ENCODE results near the gene IGSF23.

The IGSF23 gene

DNA sequence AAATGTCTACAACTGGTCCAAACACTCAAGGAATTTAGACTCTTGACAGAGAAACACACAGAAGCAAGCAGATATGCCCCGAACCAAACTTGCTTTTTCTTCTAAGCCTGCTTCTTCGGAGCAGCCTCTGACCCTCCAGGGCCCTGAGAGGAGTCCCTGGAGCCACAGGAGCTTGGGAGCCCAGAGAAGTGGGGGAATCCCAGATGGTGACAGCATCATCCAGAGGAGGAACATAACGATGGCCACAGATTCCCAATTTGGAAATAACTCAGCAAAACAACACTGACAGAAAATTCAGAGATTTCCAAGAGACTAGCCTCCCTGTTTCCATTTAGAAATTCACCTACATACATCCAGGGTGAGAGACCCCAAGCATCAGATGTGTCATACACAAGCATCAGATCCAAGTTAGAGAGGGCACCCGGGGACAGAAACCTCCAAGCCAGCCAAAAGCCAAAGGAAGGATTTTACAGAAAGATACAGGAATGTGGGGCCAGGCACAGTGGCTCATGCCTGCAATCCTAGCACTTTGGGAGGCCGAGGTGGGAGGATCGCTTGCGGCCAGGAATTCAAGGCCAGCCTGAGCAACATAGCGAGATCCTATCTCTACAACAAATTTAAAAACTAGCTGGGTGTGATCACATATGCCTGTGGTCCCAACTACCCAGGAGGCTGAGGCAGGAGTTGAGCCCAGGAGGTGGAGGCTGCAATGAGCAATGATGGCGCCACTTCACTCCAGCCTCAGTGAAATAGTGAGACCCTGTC lies 28.3 kb downstream of the IGSF23 start:
- DNase-seq (ENCODE audit: low read depth): no peak

DNA sequence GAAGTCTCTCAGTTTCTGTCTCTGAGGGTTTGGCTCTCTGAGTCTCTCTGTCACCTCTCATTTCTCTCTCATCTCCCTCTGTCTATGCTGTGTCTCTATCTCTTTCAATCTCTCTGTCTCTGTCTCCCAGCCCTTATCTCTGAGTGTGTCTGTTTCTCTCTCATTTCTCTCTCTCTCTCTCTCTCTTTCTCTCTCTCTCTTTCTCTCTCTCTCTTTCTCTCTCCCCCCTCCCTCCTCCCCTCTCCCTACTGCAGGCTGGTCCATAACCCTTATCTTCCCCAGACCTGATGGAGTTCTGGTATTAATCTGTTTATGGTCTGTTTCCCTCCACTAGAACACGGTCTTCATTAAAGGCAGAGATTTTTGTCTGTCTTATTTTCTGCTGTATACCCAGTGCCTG lies 29.0 kb downstream of the IGSF23 start:
- no peak for DNase-seq (ENCODE audit: low read depth)

DNA sequence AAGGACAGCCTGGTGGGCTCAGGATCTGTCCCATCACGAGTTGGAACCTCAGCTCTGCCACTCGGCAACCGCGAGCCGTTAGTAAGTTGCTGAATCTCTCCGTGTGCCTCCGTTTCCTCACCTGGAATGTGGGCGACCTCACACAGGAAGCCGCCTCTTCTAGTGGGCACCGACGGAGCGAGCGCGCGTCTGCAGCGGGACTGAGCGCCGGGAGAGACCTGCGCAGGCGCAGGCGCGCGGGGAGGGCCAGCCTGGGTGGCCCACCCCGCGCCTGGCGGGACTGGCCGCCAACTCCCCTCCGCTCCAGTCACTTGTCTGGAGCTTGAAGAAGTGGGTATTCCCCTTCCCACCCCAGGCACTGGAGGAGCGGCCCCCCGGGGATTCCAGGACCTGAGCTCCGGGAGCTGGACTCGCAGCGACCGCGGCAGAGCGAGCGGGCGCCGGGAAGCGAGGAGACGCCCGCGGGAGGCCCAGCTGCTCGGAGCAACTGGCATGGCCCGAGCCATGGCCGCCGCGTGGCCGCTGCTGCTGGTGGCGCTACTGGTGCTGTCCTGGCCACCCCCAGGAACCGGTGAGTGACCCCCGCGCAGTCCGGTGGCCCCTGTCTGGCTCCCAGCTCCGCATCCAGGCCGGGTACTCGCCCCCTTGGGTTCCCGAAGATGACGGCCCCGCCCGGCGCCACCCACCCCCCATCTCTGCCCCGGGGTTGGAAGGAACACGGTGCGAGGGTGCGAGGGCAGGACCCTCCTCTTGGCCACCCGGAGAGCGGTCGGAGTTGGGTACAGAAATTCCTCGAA lies 30.4 kb downstream of the IGSF23 start, which contains the start of gene PVR:
TSS of gene PVR (plus strand) at position 306 of the 797 bp plus-strand sequence. CDS start at position 493, 187 bp downstream.
- peak; percentile 47 for DNase-seq (ENCODE audit: low read depth)

DNA sequence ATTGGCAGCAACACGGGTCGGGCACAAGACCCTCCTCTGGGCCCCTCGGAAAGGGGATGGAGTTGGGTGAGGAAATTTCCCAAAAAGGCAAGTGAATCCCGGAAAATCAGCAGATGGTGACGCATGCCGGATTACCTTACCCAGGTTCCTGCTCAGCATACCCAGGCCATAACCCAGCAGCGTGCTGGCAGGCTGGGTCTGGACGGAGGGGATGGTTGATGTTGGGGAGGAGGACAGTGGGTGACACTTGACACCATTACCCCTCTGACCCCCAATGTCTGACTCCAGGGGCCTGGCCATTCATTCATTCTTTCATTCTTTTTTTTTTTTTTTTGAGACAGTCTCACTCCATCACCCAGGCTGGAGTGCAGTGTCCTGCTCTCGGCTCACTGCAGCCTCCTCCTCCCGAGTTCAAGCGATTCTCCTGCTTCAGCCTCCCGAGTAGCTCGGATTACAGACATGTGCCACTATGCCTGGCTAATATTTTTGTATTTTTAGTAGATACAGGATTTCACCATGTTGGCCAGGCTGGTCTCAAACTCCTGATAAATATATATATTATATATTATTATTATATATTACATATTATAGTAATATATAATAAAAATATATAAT lies 31.1 kb downstream of the IGSF23 start:
- no peak for DNase-seq (ENCODE audit: low read depth)

DNA sequence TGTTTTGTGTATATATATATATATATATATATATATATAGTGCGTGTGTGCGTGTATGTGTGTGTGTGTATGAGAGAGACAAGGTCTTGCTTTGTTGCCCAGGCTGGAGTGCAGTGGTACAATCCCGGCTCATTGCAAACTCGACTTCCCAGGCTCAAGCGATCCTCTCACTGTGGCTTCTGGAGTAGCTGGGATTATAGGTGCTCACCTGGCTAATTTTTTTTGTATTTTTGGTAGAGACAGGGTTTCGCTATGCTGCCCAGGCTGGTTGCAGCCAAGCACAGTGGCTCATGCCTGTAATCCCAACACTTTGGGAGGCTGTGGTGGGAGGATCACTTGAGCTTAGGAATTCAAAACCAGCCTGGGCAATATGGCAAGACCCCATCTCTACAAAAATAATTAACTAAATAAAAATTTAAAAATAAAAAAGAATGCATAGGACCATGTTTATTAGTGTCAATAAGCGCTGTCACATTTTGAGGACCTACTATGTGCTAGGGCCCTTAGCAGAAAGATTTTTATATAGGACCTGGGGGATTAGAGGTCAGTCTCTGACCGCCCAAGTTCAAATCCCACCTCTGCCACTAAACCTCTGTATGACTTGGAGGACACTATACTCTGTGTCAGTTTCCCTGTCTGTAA lies 32.2 kb downstream of the IGSF23 start:
- no peak for DNase-seq (ENCODE audit: low read depth)

DNA sequence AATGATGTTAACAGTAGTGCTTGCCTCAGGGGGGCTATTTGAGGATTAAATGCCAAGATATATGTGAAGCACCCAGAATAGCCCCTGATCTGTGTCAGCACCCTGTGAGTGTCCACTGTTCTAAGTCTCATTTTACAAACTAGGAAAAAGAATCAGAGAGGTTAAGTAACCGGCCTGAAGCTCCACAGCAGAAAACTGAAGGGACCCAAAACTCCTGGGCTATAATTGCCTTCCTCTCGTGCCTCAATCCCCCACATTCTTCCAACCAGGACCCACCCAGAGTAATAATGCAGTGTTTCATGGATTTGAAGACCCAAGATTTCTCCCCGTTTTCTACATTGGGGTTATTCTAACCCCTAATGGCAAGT lies 32.7 kb downstream of the IGSF23 start:
- DNase-seq (ENCODE audit: low read depth): no peak

DNA sequence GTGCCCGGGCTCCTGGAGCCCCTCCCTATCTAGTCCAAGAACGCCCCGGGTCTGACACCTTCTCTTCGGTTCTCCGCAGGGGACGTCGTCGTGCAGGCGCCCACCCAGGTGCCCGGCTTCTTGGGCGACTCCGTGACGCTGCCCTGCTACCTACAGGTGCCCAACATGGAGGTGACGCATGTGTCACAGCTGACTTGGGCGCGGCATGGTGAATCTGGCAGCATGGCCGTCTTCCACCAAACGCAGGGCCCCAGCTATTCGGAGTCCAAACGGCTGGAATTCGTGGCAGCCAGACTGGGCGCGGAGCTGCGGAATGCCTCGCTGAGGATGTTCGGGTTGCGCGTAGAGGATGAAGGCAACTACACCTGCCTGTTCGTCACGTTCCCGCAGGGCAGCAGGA lies 33.8 kb downstream of the IGSF23 start:
- DNase-seq (ENCODE audit: low read depth): no peak

DNA sequence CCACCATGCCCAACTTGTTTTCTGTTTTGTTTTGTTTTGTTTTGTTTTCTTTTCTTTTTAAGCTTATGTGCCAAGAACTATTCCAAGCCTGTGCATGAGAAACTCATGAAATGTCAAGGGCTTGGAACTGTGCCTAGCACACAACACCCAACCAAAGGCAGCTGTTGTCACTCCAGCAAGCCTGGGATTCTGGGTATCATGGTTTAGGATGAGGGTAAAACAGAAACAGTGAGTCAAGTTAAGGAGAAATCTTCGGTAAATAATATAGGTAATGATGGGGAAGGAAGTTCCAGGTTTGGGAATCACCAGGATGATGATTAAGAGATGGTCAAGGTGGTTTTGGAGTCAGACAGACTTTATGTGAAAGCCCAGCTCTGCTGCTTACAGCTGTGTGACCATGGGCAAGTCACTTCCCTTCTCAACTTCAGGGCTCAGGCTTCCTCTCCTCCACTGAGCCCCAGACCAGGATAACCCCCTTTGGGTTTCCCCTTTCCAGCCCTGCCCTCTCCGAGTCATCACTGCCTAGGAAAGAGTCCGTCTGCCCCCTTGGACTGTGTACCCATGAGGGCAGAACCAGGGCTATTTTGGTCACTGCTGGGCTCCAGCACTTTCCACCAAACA lies 35.4 kb downstream of the IGSF23 start:
- peak; percentile 48 for DNase-seq (ENCODE audit: low read depth)

DNA sequence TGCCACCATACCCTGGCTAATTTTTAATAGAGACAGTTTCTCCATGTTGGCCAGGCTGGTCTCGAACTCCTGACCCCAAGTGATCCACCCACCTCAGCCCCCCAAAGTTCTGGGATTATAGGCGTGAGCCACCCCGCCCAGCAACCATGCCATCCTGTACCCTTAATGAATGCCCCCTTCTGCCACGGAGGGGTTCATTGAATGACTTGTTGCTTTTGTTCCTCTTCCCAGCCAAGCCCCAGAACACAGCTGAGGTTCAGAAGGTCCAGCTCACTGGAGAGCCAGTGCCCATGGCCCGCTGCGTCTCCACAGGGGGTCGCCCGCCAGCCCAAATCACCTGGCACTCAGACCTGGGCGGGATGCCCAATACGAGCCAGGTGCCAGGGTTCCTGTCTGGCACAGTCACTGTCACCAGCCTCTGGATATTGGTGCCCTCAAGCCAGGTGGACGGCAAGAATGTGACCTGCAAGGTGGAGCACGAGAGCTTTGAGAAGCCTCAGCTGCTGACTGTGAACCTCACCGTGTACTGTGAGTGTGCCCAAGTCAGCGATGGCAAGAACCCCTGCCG lies 36.3 kb downstream of the IGSF23 start:
- no peak for DNase-seq (ENCODE audit: low read depth)

DNA sequence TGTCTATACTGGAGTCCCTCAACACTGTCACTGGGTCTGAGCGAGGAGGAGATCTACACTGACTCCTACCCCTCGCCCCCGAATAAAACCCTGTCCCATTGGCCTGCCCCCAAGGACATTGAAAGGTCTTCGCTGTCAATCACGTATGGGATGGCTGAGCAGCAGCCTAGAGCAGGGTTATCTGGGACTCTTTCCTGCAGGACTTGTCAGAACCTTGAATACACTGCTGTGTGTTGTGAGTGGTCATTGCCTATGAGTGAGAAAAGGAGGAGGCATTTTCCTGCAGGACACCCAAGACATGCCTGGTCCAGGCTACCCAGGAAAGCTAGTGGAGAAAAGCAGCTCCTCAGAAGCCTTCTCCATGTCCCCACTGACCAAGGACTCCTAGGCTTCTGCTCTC lies 40.0 kb downstream of the IGSF23 start:
- no peak for DNase-seq (ENCODE audit: low read depth)

DNA sequence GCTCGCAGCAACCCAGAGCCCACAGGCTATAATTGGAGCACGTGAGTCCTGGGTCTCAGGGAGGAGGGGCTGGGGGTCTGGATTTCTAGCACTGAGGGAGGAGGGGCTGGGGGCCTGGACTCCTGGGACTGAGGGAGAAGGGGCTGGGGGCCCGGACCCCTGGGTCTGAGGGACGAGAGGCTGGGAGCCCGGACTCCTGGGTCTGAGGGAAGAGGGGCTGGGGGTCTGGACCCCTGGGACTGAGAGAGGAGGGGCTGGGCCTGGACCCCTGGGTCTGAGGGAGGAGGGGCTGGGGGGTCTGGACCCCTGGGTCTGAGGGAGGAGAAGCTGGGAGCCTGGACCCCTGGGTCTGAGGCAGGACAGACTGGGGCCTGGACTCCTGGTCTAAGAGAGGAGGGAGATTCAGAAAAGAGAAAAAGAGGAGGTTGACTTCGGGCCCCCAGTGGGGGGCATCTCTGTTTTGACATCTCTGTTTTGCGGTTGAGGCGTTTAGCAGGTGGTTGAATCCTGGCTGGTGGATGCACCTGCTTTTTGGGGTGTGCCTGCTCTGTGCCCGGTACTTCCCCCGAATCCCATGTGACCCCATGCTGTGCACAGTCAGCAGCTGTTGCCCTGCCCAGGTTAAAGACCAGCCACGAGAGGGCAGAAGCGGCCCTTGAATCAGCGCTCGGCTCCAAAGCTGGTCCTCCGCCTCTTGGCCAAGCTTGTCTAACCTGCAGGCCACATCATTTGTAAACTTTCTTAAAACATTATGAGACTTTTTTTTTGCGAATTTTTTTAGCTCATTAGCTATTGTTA lies 40.8 kb downstream of the IGSF23 start:
- peak; percentile 64 for DNase-seq (ENCODE audit: low read depth)

DNA sequence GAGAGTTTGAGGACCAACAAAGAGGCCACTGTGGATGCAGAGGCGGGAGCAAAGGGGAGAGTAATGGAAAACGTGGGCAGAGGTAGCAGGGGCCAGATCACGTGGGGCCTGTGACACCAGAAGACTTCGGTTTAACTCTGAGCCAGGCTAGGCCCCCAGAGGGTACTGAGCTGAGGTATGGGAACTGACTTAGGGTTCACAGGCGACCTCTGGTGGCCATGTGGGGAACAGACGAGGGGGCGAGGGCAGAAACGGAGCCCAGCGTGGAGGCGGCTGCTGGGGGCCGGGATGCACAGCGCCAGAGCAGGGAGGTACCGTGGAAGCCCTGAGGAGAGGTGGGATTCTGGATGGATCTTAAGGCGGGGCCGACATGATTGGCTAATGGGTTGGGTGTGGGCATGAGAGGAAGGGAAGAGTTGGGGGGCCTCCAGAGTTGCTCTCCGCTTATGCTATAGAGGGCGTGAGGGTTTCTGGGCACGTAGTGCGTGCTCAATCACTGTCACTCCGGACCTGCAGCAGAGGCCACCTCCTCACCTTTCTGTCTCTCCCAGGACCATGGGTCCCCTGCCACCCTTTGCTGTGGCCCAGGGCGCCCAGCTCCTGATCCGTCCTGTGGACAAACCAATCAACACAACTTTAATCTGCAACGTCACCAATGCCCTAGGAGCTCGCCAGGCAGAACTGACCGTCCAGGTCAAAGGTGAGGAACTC lies 44.0 kb downstream of the IGSF23 start:
- peak; percentile 45 for DNase-seq (ENCODE audit: low read depth)

DNA sequence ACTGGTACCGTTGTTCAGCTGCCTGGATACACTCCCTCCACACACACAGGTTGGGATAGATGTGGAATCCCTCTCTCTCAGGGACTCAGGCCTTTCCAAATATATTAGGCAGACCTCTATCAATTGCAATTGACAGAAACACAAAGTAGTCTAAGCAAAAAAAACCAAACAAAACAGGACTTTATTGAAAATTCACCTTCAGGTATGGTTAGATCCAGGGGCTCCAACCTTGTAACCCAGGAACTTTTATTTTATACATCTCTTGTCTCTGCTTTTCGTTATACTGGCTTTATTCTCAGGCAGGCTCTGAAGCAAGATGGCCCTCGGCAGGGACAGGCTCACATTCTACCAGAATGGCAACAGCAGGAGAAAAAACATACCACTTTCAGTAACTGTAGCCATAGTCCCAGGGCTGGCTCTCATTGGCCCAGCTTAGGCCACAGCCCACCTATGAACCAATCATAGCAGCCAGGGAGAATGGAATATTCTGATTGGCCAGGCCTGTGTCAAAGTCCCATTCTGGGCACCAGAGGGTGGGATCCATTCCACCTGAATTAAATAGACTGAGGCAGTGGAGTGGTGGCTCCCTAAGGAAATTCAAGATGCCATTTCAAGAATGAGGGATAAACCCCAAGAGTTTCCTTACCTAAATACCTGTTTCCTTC lies 44.8 kb downstream of the IGSF23 start:
- no peak for DNase-seq (ENCODE audit: low read depth)

DNA sequence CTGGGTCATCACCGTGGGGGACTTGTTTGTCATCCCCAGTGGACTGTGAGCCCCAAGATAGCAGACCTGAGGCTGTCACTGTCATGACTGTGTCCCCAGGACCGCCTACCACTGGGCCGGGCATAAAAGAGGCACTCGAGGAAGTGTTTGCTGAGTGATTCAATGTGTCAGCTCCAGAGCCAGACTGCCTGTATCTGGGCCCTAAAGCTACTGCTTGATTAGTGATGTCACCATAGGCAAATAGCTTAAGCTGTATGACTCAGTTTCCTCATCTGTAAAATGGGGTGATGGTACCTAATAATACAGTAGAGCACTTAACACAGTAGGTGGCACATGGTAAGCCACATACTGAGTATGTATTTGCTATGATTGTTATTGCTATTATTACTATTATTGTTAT lies 46.7 kb downstream of the IGSF23 start:
- DNase-seq (ENCODE audit: low read depth): no peak

DNA sequence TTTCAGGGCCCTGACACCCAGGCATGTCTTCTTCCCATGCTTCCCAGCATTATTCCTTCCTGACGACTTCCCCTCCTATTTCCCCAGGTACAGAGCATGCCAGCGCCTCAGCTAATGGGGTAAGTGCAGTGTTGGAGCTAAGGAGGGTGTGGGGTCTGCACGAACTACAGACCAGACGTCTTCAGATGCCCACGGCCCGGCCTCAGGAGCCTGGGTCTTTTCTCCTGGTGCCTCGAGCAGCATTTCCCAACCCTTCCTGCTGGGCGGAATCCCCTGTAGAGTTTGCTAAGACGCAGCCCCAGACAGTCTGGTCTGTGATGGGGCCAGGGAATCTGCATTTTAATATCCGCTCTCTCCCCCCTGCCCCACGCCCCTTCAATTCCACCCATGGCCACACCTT lies 47.8 kb downstream of the IGSF23 start:
- DNase-seq (ENCODE audit: low read depth): no peak

DNA sequence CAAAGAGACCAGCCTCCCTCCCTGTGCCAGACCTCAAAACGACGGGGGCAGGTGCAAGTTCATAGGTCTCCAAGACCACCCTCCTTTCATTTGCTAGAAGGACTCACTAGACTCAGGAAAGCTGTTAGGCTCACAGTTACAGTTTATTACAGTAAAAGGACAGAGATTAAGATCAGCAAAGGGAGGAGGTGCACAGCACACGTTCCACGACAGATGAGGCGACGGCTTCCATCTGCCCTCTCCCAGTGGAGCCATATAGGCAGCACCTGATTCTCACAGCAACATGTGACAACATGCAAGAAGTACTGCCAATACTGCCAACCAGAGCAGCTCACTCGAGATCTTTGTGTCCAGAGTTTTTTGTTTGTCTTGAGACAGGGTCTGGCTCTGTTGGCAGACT lies 48.5 kb downstream of the IGSF23 start:
- DNase-seq (ENCODE audit: low read depth): no peak

DNA sequence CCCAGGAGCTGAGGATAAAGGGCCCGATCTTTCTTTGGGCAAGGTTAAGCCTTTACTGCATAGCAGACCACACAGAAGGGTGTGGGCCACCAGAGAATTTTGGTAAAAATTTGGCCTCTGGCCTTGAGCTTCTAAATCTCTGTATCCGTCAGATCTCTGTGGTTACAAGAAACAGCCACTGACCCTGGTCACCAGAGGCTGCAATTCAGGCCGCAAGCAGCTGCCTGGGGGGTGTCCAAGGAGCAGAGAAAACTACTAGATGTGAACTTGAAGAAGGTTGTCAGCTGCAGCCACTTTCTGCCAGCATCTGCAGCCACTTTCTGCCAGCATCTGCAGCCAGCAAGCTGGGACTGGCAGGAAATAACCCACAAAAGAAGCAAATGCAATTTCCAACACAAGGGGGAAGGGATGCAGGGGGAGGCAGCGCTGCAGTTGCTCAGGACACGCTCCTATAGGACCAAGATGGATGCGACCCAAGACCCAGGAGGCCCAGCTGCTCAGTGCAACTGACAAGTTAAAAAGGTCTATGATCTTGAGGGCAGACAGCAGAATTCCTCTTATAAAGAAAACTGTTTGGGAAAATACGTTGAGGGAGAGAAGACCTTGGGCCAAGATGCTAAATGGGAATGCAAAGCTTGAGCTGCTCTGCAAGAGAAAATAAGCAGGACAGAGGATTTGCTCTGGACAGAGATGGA lies 49.5 kb downstream of the IGSF23 start:
- DNase-seq (ENCODE audit: low read depth): peak; percentile 47

DNA sequence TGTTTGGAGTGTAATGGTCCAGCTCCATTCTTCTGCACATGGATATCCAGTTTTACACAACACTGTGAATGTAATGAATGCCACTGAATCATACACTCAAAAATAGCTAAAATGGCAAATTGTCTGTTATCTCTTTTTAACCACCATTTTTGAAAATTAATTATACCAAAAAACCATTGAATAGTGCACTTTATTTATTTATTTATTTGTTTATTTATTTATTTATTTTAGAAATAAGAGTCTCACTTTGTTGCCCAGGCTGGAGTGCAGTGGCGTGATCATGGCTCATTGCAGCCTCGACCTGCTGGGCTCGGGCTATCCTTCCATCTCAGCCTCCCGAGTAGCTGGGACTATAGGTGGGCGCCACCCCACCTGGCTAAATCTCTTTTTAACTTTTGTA lies 50.6 kb downstream of the IGSF23 start:
- no peak for DNase-seq (ENCODE audit: low read depth)

DNA sequence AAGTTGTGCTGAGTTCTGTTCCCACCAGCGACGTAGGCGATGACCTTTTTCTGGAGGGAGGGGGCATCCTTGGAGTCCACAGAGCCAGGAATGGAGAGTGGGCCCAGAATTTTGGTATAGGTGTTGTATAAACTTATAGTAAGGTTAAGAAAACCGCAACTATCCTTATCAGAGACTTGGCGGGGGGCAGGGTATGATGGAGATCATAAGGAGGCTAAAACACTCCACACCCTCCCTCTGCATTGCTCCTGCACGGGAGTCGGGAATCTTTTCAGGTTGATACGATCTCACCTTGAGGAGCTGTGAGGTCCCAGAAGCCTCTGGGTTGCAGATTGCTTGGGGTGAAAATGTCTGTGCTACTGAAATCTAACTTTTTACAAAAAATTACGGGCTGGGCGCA lies 51.6 kb downstream of the IGSF23 start:
- DNase-seq (ENCODE audit: low read depth): no peak

All from amniotic epithelial cell (primary cell).